ENCODE results near the gene FABP3.

The FABP3 gene

GRCh38 chr1:31371121-31371959 is 1.5 kb downstream of the FABP3 start:
- DNase-seq, result no peak

DNA sequence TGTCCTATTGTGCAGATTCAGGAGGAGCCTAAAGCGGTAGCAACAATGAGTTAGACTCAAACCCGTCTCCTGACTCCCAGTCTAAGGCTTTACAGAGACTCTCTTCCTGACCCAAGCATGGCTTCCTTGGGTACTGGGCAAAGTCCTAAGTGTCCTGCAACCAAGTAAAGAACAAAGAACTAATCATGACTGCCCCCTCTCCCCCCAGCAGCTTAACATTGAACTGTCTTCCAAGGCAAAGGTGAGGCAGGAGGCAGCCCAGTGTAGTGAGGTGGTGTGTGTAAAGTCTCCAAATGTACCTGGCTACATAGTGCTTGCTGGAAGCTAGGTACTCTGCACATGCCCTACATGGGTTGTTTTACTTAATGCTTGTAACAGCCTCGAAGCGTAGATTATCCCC is 2.3 kb downstream of the FABP3 start:
- DNase-seq, result no peak

GRCh38 chr1:31370021-31370420 is 2.9 kb downstream of the FABP3 start:
- DNase-seq, result no peak

- DNase-seq, result no peak
Measured at GRCh38 chr1:31368611-31369107, 4.2 kb downstream of the FABP3 start.

- no peak for DNase-seq
Measured at GRCh38 chr1:31366796-31367195, 6.1 kb downstream of the FABP3 start.

- no peak for DNase-seq
Measured at GRCh38 chr1:31364561-31365250, 8.2 kb downstream of the FABP3 start.

- DNase-seq, result no peak
Measured at GRCh38 chr1:31362032-31362431, 10.8 kb downstream of the FABP3 start.

GRCh38 chr1:31361607-31362006 is 11.3 kb downstream of the FABP3 start:
- DNase-seq, result no peak

DNA sequence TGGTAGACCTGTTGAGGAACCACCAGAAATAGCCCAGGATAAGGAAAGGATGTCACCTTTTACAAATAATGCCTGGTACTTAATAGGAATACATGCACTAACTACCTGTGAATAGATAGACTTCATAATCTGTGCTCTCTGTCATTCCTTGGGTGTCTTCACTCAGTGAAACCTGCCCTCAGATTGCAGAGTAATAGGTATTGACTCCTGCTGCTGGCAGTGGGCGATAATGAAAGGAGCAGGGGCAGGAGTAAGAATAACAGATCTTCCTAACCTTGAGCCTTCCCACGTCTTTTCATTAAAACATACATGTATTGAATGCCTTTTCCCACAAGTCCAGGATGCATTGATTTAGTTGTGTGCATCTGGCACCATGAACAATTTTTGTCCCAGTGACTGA is 16.4 kb downstream of the FABP3 start:
- no peak for DNase-seq

GRCh38 chr1:31354283-31354682 is 18.6 kb downstream of the FABP3 start:
- no peak for DNase-seq

GRCh38 chr1:31348449-31348848 is 24.4 kb downstream of the FABP3 start:
- DNase-seq, result no peak

DNA sequence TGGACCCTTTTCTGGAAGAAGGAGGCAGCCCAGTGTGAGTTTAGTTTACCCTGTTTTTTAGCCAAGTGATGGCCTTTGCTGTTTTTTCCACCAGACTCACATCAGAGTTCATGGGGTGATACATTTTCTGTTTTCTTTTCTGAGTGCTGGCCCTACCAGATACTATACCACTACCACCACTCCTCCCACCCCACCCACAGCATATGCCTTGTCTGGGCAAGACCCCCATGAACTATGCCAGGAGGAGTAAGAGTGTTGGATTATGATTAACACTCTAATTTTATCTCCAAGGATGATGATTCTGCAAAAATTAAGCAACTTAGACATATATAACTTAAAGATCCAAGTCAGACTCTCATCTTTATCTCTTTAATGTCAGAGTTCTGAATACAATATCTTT is 26.1 kb downstream of the FABP3 start:
- no peak for DNase-seq

DNA sequence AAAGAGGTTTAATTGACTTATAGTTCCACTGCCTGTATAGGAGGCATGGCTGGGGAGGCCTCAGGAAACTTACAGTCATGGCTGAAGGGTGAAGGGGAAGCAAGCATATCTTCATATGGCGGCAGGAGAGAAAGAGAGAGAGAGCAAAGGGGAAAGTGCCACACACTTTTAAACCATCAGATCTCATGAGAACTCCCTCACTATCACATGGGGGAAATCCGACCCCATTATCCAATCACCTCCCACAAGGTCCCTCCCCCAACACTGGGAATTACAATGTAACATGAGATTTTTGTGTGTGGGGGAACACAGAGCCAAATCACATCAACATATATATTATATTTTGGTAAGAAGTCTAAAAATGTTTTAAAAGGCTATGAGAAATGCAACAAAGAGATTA is 27.2 kb downstream of the FABP3 start:
- DNase-seq, result no peak

- DNase-seq, result no peak
Measured at GRCh38 chr1:31344503-31344902, 28.4 kb downstream of the FABP3 start.

DNA sequence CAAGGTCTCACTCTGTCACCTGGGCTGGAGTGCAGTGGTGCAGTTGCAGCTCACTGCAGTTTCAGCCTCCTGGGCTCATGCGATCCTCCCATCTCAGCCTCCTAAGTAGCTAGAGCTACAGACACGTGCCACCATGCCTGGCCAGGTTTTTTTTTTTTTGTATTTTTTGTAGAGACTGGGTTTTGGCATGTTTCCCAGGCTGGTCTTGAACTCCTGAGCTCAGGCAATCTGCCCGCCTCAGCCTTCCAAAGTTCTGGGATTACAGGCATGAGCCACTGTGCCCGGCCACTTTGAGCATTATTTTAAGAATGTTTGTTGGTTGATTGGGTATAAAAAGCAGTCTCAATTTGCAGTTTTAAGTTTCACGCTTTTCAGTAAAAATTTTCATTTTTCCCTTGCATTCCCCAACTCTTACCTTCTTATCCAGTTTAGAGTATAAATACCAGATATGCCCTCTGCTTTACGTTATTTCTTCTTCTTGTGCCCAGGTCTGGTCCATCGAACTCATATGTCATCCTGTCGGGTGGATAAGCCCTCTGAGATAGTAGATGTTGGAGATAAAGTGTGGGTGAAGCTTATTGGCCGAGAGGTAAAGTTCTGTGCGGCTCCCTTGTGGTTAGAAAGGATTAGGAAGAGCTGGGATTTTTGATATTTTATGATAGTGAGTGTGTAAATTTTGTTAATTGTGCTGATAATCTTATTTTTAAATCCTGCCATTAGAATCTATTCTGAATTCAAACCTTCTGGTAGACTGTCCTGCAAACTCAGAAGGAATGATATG is 36.0 kb downstream of the FABP3 start:
- no peak for DNase-seq

DNA sequence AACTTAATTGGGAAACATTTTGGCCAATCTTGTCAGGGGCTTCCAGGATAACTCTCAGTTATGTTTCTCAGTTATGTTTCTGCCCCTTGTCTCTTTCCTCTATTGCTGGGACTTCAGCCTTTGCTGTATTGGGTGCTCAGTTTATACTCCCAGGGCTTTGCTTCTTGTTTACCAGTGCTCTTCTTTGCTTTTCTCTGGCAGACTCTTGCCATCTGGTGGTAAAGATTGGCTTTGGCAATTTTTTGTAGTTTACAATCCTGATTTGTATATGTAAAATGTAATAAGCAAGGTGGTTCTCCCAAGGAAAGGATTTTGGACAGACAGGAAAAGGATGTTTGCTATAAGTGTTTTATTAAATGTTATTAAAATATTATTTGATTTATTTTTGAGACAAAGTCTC is 37.9 kb downstream of the FABP3 start:
- no peak for DNase-seq

DNA sequence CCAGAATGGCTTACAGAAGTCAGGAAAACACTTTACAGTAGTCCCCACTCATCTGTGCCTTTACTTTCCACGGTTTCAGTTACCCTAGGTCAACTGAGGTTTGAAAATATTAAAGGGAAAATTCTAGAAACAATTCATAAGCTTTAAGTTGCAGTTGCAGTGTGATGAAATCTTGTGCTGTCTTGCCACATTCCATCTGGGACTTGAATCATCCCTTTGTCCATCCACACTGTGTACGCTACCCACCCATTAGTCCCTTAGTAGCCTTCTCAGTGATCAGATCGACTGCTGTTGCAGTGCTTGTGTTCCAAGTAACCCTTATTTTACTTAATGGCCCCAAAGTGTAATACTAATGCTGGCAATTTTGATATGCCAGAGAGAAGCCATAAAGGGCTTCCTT is 45.5 kb downstream of the FABP3 start:
- DNase-seq, result no peak

- DNase-seq, result no peak
Measured at GRCh38 chr1:31326461-31326860, 46.4 kb downstream of the FABP3 start.

- no peak for DNase-seq
Measured at GRCh38 chr1:31324992-31325391, 47.9 kb downstream of the FABP3 start.

GRCh38 chr1:31324093-31324492 is 48.8 kb downstream of the FABP3 start:
- DNase-seq, result no peak

- no peak for DNase-seq
Measured at GRCh38 chr1:31318146-31318545, 54.7 kb downstream of the FABP3 start.

DNA sequence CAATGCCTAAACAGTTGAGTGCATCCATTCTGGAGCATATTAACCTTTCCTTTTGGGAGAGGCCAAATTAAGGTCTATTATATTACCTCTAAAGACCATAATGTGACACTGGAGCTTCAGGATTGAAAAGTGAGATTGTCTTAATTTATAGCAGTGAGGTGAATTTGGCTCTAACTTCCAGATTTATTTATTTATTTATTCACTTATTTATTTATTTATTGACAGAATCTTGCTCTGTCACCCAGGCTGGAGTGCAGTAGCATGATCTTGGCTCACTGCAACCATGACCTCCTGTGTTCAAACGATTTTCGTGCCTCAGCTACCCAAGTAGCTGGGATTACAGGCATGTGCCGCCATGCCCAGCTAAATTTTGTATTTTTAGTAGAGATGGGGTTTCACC is 57.0 kb downstream of the FABP3 start:
- DNase-seq, result no peak
